Activated T-cell treated with anti-CD3 and anti-CD28 coated beads for 48 hours (primary cell): ENCODE results near the gene BAG3.
"Not testable (repeated sequence)": the region's sequence is repeated elsewhere in the genome, so short reads cannot be mapped to it uniquely, and the experiment has no call there.

Experiments
- DNase-seq: peaks from one replicate; pipeline ENCODE4 v3.0.0-alpha.2; 2020; ENCODE audit warnings: low read depth

BAG3 gene

GRCh38 chr10:119650692-119651513 lies at the start of gene BAG3:
Gene BAG3, plus strand, starts transcription at chr10:119651380. Its CDS starts 296 bp downstream, at chr10:119651676.
- DNase-seq: peak; percentile 78

DNA sequence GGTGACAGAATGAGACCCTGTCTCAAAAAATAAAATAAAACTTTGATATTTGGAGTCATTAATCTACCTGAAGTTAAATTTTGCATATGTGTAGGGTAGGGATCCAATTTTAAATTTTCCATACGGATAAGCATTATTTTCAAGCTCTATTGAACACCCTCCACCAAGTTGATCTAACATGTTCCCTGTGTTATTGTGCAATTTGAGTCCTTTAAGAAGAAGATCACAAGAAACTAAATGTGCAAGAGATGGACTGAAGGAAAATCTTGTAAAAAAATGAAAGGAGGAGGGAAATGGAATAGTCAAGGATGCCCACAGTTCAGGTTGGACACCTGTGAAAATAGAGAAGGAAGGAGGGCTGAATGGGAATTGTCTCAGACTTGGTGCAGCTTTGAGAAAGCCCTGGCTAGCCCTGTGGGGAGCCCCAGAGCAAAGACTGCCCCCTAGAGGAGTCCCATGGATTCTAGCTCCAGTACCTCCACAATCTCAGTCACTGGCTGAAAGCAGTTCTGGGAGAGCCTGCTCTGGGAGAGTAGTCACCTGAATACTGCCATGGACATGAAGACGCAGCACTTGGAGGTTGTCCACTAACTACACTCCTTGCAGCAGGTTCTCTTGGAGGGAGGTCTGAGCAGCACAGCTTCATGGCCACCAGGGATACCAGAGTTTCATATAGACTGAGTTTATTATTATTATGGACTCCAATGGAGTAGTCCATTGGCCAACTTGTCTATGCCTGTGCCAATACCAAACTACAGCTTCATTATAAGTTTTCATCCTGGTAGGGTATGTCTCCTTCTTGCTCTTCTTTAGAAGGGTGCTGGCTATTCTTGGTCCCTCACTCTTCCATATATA lies 48.7 kb upstream of the BAG3 start:
- DNase-seq: no peak

DNA sequence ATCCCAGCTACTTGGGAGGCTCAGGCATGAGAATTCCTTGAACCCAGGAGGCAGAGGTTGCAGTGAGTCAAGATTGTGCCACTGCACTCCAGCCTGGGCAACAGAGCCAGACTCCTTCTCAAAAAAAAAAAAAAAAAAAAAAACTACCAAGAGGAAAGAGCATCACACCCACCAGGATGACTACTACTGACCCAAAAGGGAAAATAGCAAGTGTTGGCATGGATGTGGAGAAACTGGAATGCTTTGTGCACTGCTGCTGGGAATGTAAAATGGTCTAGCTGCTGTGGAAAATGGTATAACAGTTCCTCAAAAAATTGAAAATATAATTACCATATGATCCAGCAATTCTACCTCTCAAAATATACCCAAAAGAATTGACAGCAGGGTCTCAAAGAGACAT lies 46.7 kb upstream of the BAG3 start:
- DNase-seq: no peak

GRCh38 chr10:119608316-119609155 lies 42.6 kb upstream of the BAG3 start:
- DNase-seq: no peak

- no peak for DNase-seq
These were observed 41.7 kb upstream of the BAG3 start for GRCh38 chr10:119609516-119609915.

GRCh38 chr10:119611433-119611832 lies 39.7 kb upstream of the BAG3 start:
- no peak for DNase-seq

GRCh38 chr10:119613741-119614140 lies 37.4 kb upstream of the BAG3 start:
- no peak for DNase-seq

- no peak for DNase-seq
These were observed 36.5 kb upstream of the BAG3 start for GRCh38 chr10:119614686-119615085.

- no peak for DNase-seq
These were observed 34.2 kb upstream of the BAG3 start for GRCh38 chr10:119616882-119617570.

GRCh38 chr10:119619215-119619614 lies 32.0 kb upstream of the BAG3 start:
- DNase-seq: no peak

GRCh38 chr10:119619811-119620210 lies 31.4 kb upstream of the BAG3 start:
- not testable (repeated sequence) for DNase-seq

- no peak for DNase-seq
These were observed 30.7 kb upstream of the BAG3 start for GRCh38 chr10:119620241-119621077.

DNA sequence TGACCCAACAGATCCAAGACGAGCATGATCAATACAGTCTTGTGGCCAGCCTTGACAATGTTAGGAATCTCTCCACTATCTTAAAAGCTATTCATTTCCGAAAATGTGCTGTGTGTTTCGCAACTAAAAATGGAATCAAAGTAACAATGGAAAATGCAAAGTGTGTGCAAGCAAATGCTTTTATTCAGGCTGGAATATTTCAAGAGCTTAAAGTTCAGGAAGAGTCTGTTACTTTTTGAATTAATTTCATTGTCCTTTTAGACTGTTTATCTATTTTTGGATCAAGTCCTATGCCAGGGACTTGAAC lies 30.1 kb upstream of the BAG3 start:
- no peak for DNase-seq

DNA sequence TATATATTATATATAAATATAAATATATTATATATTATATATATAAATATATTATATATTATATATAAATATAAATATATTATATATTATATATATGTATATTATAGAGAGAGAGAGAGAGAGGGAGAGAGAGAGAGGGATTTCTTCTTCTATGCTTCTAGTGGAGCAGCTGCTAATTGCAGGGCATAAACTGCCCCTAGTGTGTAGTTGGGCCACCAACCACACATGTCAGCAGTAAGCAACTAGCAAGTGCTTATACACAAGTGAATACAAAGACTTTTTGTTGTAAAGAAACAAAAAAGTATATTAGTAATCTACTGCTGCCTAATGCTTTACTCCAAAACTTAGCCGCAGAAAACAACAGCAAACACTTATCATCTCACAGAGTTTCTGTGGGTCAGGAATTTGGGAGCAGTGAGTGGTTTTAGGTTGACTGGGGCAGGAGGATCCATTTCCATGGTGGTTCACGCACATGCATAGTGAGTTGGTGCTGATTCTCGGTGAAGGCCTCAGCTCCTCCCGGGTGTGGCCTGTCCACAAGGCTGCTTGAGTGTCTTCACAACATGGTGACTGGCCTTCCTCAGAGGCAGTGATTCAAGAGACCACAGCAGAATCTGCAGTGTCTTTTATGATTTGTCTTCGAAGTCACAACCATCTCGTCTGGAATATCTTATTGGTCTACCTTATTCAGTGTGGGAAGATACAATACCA lies 25.5 kb upstream of the BAG3 start:
- DNase-seq: no peak

- DNase-seq: no peak
These were observed 20.9 kb upstream of the BAG3 start for GRCh38 chr10:119630300-119630699.

DNA sequence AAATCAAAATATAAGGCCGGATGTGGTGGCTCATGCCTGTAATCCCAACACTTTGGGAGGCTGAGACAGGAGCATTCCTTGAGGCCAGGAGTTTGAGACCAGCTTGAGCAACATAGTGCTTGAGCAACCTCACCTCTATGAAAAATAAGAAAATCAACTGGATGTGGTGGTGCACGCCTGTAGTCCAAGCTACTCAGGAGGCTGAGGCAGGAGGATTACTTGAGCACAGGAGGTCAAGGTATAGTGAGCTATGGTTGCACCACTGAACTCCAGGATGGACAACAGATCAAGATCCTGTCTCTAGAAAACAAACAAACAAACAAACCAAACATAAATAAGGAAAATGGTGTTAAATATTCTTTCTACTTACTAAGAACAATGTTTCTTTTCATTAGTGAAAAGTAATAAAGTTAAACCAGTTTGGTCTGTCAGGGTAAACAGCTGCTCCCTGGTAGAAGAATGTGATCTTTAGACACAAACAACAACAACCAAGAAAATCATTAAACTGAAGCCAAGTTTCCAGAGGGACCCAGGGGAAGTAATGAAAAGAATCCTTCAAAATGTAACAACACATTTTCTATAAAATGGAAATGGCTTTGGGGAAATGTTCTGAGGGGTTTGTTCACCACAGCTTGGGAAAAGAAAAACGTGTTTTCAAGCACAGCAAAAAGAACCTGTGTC lies 17.5 kb upstream of the BAG3 start:
- no peak for DNase-seq

DNA sequence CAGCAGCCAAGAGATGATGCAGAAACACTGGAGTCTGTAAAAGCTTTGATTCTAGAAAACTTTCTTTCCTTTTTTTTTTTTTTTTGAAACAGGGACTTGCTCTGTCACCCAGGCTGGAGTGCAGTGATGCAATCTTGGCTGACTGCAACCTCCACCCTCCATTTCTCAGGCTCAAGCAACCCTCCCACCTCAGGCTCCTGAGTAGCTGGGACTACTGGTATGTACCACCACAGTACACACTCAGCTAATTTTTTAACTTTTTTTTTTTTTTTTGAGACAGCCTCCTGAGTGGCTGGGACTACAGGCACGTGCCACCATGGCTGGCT lies 17.0 kb upstream of the BAG3 start:
- no peak for DNase-seq

GRCh38 chr10:119637631-119638030 lies 13.5 kb upstream of the BAG3 start:
- DNase-seq: no peak

DNA sequence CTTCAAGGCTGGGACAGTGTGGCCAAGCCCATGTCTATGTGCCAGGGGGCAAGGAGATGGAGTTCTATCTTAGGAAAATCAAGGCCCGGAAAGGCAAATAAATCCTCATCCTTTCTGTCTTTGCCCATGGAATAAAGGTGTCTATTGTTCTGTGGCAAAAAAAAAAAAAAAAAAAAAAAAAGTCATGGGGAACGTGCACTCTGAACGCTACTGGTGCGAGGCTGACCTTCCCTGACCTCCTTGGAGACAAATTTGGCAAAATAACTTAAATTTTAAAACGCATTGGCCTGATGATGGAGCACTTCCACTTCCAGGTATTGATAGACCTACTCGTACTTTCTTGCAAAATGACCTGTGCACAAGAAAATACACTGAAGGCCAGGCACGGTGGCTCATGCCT lies 12.2 kb upstream of the BAG3 start:
- no peak for DNase-seq

DNA sequence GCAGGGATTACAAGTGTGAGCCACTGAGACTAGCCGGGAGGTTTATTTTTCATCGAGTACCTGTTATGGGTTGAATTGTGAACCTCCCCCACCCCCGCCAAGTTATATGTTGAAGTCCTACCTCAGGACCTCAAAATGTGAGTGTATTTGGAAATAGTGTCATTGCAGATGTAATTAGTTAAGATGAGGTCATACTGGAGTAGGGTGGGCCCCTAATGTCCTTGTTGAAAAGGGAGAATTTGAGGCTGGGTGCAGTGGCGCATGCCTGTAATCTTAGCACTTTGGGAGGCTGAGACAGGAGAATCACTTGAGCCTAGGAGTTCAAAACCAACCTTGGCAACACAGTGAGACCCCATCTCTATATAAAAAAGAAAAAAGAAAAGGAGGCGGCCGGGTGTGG lies 10.8 kb upstream of the BAG3 start:
- no peak for DNase-seq
